DMS153 (cell line): ENCODE data around the gene WNT8A.

Experiments used
- DNase-seq: peaks from one replicate; lab custom pipeline; 2025; lab: John Stamatoyannopoulos, UW

The WNT8A gene

DNA sequence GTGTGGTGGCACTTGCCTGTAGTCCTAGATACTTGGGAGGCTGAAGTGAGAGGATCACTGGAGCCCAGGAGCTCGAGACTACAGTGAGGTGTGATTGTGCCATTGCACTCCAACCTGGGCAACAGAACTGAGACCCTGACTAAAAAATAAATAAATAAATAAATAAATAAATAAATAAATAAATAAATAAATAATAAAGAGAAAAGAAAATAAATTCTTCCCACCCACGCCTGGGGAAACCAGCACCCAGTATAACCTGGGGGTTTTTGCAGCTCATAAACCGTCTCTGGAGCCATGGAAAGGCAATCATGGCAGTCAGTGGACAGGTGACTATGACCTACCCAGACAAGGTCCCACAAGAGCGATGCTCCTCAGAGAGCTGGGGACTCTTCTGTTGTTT lies 7.9 kb downstream of the WNT8A start:
- no peak for DNase-seq

DNA sequence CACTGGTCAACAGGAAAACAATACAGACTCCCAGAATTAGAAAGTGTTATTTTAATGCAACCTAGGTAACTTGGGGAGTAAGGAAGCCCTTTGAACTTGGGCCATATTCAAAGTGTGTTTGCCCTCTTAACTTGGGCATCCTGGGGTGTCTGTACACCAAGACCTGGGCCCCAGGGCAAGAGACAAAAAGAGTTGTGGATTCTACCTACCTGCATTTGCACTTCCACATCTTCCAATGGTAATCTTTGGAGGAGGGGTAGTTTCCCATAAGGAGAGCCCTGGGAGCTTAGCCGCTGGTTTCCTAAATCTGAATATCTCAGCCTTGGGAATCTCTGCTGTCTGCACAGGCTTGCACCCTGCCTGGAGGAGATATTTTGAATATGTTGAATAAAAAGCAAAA lies 8.5 kb downstream of the WNT8A start:
- no peak for DNase-seq

DNA sequence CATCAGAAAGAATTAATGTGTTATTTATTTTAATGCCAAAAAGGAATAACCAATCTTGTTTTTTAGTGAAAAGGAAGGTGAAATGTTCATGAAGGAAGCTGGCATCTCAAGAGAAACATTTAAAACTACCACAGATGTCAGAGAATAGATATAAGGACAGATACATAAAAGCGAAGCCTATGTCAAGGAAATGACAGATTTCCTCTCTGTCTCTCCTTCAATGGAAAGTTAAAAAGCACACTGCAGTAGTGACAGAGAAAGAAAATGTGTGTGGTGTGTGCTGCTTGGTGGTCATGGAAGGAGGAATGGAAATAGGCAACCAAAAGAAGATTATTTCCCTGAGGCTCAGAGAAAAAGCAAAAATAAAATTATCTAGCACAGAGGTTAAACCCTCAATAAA lies 9.2 kb downstream of the WNT8A start:
- no peak for DNase-seq

DNA sequence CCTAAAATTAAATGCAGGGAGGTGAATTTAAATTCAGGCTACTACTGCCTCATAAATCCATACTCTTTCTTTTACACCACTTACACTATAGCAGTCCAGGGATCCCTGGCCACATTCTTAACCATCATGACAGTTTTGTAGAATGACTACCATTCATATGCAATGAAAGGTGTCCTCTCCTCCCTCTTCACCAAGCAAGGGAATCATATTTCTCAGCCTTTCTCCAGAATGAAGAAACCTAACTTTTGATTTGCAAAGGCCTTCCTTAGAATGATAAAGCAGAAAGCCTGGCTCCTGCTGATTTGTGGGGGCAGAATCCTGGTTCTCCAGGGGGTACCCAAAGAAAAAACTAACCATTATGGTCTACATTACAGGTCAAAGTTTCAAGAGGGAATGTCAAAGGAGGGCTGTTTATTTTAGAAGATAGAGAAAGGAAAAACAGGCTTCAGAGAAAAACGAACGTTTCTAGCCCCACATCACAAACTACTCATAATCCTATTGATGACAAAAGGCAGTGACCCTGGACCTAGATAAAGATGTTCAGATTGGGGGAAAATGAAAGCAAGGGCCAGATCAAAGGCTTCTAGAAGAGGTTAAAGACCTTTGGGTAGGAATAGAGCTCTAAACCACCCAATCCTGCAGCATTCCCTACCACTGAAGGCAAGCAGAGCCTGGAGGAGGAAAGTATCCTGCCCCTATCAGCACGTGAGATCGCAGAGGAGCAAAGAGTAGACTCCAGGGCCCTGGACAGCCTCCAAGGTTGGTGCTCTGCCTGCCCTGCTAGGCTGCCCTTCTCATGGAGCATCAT lies 11.5 kb downstream of the WNT8A start:
- no peak for DNase-seq

DNA sequence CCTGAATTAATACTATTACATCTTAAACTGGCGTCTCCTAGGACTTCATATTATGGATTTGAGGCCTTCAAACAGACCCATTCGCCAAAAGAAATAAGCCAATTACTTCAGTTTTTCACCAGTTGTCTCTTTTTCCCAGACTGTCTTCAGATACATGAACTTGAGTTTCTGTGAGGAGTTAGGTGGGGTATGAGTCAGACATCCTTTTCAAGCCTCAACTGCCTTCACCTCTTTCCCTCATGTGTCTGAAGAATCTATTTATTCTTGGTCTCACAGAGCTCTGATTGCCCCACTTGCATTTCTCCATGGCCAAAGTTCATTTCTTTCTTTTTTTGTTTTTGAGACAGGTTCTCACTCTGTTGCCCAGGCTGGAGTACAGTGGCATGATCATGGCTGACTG lies 12.5 kb downstream of the WNT8A start:
- no peak for DNase-seq

DNA sequence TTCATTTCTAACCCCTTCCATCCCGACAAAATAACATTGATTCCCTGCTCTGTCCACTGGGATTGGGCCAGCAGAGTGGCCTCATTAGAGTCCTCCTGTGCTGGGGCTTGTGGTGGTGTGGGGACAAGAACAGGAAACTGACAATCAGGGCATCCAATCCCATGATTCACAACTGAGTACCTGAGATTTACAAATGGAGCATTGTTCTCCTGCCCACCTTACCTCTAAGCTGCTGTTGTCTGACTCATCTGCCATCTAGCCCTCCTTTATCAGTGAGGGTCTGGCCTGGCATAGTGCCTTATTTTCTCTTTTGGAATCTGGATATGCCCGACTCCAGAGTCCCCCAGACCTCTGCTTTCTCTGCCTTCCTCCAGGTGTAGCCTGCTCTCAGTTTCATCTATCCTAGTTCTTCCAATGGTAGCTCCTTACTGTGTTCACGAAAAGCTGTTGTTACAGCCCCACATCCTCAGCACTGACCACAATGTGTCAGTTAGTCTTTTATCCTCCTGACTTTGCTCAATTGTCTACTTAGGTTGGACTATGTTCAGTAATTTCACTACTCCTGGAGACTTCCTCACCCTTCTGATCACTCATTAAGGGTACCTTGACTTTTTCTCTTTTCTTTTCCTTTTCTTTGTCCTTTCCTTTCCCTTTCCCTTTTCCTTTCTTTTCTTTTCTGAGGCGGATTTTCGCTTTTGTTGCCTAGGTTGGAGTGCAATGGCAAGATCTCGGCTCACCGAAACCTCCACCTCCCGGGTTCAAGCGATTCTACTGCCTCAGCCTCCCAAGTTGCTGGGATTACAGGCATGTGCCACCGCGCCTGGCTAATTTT lies 13.4 kb downstream of the WNT8A start:
- DNase-seq, result no peak

DNA sequence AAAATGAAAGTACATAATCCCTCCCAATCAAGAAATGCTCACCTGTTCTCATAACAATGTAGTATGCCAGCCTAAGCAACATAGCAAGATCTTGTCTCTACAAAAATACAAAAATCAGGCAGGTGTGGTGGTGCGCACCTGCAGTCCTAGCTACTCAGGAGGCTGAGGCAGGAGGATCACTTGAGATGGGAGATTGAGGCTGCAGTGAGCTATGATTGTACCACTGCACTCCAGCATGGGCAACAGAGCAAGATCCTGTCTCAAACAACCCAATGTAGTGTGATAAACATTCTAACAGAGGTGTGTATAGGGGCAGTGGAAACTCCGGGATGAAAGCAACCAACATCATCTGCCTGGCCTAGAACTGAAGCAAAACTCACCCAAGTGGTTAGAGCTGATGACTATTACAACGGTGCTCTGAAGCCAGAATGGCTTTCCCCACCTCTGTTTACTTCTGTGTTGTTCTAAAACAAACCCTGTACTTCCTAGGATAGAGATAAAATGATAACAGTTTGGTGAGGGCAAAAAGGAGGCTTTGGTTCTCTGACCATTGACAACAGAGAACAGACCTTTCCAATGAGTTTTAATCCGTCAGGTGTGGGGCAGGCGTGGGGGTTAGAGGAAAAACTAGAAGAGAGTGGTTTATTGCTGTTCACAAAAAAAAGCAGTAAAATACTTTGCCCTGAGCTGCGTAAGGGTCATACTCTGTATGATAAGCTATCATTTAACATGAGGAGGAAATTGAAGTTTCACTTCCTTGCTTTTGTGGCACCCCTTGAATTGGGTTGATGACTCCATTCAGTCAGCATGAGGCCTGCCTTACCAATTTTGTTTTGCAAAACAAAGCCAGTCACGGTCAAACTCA lies 18.9 kb downstream of the WNT8A start:
- DNase-seq, result no peak

DNA sequence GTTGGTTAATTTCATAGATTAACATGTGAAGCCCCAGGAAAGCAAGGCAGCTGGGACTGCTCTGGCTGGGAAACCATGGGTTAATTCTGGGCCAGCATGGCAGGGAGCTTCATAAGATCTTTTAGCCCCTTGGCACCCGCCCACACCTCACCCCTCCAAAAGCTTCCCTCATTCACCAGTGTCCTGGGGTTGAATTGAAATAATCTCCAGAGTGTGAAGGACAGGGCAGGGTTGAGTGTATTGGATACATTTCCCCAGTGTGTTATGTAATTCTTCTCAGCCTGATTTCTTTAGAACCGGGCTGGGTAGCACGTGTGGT lies 19.4 kb downstream of the WNT8A start:
- DNase-seq, result no peak

DNA sequence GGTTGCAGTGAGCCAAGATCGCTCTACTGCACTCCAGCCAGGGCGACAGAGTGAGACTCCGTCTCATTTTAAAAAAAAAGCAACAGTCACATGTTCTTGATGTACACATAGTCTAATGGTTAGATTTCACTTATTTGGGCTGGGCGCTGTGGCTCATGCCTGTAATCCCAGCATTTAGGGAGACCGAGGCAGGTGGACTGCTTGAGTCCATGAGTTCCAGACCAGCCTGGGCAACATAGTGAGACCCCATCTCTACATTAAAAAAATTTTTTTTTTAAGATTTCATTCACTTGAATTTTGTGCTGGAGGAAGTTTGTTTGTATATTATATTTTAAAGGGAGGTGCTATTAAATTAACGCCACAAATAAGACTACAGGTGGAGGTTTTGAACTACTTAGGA lies 21.9 kb downstream of the WNT8A start:
- no peak for DNase-seq

DNA sequence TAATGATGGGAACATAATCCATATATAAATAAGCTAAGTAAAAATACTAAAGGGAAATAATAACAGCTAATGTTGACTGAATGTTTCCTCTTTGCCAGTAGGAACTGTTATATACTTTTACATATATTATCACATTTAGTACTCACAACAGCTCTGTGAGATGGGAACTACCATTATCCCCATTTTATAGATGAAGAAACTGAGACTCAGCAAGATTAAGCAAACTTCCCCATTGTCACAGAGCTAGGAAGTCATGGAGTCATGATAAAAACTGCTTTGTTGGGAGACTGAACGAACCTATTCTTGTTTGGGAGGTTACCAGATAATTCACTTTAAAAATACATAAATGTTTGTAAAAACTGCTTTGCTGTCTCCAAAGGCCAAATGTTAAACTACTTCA lies 23.4 kb downstream of the WNT8A start:
- DNase-seq, result no peak

DNA sequence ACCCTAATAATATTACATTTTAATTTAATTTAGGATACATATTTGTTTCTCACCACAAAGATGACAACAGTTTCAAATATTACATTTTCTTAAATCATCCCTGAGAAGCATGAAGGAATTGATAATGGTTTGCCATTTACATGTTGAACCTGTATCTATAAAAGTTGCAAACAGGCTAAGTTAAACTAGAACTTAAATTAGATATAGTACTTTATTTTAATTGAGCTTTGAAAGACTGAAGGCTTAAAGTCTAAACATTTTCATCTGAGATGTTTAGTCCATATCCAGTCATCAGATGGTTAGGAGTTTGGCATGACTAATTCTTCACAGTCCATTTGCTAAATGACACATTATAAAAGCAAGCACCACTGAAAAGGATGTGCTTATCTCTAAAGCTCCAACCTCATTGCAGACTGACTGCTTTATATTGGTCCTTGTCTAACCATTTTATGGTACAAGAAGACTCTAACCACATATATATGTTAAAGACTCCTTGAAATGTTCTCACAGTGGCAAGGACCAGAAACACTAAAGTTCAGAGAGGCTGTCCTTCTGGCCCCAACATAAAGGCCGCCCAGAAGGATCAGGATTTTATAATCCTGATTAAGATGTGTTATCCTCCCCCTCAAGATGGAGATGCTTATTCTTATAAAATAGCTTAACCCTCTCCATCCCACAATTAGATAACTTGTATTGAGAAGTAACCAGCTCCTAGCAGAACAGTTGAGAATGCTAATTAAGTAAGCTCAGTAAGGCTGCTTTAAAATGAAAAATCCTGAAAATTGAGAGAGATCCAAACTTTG lies 25.8 kb downstream of the WNT8A start:
- DNase-seq, result no peak

DNA sequence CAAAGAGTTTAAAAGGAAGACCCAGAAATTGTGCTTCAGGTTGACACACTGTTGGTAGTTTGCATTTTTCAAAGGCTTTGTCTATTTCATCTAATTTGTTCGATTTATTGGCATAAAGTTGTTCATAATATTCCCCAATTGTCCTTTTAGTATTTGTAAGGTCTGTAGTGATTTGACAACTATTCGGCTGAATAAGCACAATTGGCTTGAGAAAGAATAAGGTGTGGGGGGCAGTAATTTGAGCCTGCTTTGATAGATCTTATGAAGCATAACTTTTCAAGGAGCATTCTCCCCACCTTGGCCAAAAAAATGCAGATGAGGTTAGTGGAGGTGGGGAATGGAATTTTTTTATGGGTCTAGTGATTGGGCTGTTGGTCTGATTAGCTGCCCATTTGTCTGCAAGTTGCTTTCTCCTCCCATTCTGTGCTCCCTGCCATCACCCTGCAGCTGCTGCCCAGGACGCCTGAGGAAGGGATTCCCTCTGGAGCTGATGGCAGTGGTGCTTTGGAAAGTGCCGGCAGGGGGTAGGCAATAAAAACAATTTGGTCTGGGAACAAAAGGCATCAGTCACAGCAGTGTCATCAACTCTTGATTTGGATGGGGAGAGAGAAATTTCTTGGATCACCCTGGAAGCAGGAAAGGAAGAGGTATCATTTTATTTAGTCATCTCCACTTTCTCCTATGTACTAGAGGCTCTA lies 26.6 kb downstream of the WNT8A start:
- no peak for DNase-seq

DNA sequence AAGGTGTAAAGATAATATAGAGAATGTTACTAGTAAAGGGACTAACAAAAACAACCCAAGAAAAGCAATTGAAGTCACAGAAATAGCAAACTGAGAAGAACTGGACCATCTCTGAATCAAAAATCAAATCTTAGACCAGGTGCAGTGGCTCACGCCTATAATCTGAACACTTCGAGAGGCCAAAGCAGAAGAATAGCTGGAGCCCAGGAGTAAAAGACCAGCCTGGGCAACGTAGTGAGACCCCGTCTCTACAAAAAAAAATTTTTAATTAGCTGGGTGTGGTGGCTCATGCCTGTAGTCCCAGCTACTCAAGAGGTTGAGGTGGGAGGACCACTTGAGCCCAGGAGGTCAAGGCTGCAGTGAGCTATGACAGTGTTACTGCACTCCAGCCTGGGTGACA lies 27.3 kb downstream of the WNT8A start:
- no peak for DNase-seq

DNA sequence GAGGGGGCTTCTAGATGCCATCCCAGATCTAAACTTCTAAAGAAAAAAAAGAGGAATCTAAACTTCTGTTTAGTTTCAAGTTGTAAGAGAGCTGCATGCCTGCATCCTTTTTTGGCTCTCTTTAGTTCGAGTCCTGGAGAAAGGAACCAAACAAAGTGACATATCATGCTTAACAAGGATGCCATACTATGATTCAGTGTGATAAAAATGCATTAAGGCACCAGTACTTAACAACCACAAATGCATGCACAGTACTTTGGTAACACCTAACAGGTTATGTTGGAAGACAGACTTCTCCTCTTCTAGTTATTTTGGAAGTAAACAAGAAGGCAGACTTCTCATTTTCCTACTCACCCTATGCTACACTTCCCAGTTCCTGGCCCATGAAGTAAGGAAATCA lies 28.1 kb downstream of the WNT8A start:
- no peak for DNase-seq

DNA sequence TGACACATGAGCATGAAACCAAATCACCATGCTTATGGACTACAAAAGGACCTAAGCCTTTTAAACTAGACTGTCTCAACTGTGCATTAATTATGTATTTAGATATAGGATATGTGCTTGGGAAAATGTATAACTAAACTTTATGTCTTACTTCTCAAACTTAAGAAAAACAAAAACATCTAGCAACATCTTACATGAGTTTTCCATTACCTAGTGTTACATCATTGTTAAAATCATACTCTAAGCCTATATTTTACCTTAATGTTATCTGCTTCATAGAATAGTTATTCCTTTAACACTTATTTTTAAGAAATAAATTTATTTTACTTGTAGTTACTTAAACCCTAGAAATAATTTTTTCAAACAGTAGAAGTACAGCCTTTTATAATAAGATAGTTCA lies 31.4 kb downstream of the WNT8A start:
- DNase-seq, result no peak

DNA sequence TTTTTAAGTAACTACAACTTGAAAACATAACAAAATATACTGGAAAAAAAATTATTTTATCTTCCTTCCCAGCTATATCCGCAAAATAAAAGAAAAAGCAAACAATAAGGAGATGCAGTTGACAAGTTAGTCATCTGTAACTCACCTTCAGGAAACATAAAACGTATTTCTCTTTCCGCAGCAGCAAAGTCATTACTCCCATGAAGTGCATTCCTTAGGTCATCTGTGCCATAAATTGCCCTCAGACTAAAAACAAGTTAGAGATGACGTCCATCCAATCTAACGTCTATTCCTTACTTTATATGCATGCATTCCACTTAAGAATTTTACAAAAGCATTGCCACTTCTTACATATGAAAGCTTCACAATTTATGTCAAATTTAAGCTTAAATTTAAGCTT lies 44.5 kb downstream of the WNT8A start:
- no peak for DNase-seq

DNA sequence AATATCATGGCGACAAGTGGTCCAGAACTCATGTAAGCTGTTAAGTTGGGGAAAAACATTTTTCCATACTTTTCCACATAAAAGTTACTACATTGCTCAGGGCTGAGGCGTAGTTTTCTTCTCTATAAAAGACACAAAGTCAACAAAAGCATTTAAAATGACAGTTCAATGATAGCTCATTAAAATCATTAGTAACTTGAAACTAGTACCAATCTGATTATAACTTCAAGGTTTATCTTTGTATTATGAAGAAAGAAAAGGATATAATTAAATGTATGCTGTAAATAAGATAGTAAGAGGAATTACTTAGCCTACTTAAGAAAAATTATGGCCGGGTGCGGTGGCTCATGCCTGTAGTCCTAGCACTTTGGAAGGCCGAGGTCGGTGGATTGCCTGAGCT lies 45.5 kb downstream of the WNT8A start:
- DNase-seq, result no peak

DNA sequence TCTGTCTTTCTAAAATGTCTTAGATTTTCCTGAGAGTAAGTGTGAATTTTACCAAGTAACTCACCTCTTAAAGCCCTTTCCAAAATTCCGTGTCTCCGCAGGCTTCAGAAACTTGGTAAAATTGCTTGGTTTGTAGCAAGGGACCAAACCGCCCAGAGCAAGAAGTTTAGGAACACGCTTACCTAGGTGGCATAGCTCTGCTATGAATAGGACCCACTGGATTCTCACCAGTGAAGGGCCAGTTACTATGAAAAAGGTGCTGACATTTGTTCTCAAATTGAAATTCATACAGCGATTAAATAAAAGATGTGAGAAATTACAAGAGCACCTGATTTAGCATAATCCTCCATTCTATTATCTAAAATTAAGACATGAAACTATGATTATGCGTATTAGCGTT lies 48.7 kb downstream of the WNT8A start:
- DNase-seq, result no peak

DNA sequence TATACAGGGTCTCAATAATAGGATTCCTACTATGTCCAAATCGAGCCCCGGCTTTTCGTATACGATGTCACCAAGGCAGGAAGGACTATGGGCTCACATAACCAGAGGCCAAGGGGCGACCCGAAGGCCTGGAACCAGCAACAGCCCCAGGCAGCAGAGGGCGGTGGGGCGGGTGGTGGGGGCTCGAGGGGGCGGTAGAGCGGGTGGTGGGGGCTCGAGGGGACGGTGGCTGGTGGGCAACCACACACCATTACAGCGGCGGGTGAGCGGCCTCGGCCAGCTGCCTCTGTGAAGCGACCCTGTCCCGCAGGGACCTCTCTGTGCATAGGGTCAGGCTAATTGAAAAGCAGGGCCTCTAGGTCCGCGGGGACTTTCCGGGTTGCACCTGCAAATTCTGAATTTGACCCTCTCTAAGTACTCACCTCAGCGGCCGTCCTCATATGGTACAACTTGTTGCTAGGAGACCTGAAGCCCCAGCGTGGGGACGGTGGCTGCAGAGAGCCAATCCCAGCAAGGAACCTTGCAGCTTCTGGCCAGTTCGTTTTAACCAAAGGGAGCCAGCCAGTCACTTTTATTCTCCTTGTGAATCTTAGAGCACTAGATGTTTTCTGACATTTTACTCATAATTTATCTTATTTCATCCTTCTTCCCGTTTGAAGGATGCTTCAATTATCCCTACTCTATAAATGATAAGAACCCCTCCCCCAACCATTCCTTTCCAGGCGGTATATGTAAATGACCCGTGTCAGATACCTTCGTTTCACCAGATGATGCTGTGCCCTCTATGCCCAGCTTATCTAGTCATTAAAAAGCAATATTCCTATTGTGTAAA lies 55.3 kb downstream of the WNT8A start, which contains the start of gene NME5:
Gene NME5, minus strand, starts transcription at position 480 of the 832 bp plus-strand sequence. CDS start 648 bp downstream, outside the sequence.
- peak; percentile 20 for DNase-seq

DNA sequence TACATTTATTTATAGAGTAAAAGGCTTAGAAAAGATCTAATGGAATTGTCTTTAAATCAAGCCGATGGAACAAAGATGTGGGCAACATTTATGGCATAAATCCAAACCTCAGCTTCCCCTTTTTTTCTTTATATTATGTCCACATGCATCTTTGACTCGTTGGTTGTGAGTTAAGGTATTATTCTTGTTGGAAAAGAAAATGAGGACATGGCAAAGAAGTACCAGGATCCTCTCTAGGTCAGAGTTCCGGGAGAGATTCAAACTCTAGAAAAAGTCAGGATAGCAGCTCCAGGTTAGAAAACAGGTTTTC lies 55.9 kb downstream of the WNT8A start:
- DNase-seq, result no peak
